Measurements from ENCODE around the gene CLINT1.
"Not testable (repeated sequence)": the region's sequence is repeated elsewhere in the genome, so short reads cannot be mapped to it uniquely, and the experiment has no call there.

The CLINT1 gene

DNA sequence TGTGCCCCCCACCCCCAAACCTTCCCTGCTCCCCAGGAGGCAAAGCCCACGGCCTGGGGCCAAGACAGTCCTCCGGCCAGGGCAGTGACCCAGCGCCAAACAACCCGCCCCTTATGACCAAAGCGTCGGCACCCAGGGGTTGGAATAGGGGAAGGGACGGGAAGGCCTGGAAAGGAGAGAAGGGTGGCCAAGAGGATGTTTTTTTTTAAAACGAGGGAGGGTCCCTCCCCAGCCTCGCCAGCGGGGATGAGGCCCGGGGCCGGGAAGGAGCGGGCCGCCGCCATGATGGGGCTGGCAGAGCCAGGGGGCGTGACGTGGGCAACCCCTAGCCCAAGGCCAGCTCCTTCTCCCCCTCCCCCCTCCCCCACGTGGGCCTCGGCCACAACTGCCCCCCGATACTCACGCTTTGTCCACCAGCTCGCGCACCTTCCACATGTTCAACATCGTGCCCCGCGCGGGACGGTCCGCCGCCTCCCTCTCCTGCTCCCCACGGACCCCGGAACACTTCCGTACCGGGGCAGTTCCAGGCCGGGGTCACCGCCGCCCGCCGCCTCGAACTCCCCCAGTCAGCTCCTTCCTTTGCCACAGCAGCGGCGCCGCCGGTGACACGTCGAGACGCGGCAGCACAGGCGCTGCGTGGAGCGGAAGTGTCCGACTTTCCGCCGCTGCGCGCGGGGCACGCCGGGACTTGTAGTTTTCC, at the start of gene CLINT1:
Gene CLINT1 (minus strand): TSS at position 619 of the 700 bp plus-strand sequence. CDS start 175 bp downstream, at position 444.
- FAIRE-seq (peak; percentile 93), DNase-seq (ENCODE audit: extremely low spot score, insufficient read length, low read depth) (peak; percentile 74)

GRCh38 chr5:157908459-157908858, 49.5 kb upstream of the CLINT1 start:
- DNase-seq (ENCODE audit: extremely low spot score, insufficient read length, low read depth) = no peak

GRCh38 chr5:157907479-157907878, 48.5 kb upstream of the CLINT1 start:
- FAIRE-seq (no peak), DNase-seq (ENCODE audit: extremely low spot score, insufficient read length, low read depth) (no peak)

More at GRCh38 chr5:157908459-157908858, 49.5 kb upstream of the CLINT1 start:
- FAIRE-seq = no peak

GRCh38 chr5:157903117-157903450, 44.1 kb upstream of the CLINT1 start:
- DNase-seq (ENCODE audit: extremely low spot score, insufficient read length, low read depth) (no peak), FAIRE-seq (no peak)

DNA sequence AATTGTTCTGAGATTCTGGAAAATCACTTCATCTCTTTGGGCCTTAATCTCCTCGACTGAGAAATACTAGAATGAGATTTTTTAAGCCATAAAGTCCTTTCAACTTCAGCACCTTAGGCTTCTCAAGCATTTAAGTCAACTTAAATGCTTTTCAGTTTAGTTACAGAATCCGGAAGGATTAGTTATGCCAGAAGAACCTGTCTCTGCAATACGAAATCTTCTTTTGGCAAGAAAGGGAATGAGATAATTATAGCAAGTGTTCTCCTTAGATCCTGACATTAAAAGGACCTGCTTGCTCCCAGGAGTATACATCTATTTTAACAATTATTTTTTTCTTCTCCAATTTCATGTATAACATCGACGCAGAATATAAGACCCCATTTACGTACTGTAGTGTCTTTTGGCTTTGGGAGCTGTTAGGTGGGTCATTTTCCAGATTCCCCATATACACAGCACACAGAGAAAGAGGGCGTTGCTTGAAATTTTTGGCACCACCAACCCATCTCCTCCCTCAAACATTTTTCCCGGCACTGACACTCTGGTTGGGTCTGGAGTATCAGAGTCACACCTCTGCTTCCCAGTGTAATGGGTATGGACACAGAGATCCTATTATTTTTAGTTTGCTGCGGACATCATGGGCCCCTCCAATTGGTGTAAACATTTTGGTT, 43.6 kb upstream of the CLINT1 start:
- no peak for FAIRE-seq
- no peak for DNase-seq (ENCODE audit: extremely low spot score, insufficient read length, low read depth)

DNA sequence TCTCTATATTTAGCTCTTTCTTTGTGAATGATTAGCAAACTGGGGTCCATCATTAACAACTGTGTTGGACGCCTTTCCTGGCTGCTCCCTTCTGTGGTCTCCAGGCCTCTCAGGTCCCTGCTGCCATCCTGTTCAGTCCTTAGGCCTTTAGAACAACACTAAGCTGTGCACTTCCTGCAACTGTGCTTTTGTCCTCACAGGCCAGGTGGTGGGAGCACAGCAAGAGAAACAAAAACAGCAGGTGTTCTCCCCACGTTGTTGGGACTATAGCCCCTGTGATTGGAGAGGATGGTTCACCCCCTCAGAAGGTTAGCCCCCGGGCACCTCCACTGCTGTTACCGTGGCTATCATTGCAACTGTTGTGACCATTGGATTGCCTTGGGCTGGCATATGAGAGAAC, 41.7 kb upstream of the CLINT1 start:
- DNase-seq (ENCODE audit: extremely low spot score, insufficient read length, low read depth) (no peak), FAIRE-seq (peak; percentile 67)

DNA sequence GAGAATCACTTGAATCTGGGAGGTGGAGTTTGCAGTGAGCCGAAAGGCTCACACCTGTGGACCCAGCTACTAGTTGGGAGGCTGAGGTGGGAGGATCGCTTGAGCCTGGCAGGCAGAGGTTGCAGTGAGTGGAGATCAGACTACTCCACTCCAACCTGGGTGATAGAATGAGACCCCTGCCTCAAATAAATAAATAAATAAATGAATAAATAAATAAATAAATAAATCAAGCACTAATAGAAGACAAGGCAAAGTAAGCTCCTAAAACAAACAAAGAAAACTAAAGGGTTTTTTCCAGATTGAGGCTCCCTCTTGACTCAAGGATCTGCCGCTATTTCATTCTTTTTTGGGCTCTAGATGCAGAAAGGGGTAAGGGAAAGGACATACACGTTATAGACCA, 34.7 kb upstream of the CLINT1 start:
- FAIRE-seq (no peak), DNase-seq (ENCODE audit: extremely low spot score, insufficient read length, low read depth) (no peak)

DNA sequence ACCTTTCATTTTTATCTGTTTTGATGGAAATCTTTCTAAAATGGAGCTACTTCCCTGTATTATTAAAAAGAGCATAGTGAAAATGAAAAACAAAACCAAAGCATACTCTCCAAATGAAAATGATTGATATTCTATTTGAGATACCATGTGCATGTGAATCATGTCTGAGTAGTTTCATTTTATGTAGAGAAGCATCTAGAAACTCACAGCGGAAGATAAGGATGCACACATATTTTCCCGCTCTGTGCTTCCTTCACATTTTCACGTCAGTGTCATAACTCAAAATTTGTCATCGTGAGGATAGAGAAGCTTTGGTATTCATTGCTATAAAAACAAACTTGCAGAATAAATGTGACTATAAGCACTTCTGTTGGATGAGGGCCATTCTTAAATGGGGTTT, 34.0 kb upstream of the CLINT1 start:
- DNase-seq (ENCODE audit: extremely low spot score, insufficient read length, low read depth) = no peak
- no peak for FAIRE-seq

DNA sequence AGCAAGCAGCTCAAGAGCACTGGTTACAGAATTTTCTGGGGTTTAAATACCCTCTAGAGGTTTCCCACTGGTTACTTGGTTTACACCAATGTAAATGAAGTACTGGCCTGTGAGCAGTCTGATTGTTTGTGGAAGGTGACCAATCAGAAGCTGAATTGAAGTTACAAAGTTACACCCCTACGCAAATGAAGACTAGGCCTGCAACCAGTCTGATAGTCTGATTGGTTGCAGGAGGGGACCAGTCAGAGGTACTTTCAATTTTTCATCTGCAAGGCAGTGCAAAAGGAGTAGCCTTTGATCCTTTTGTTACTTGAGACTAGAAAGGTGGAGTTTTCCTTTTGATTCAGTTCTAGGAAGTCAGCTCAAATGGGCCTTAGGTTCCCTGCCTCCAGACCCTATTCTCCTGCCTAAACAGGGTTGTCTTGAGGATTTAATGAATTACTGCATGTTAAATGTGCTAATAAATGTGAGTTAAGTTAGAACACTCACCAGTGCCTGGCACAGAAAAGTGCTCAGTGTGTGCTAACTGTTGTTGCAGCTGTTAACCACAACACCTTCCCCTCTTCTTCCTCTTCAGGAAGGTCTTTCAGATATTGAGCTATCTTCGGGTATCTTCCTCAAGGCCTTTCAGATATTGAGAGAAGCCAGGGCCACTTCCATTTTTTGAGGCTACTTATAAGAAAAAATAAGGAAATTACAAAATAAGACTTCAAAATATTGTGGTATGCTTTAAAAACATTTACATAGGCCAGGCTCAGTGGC, 32.1 kb upstream of the CLINT1 start:
- DNase-seq (ENCODE audit: extremely low spot score, insufficient read length, low read depth) = no peak
- FAIRE-seq = no peak

- DNase-seq (ENCODE audit: extremely low spot score, insufficient read length, low read depth) = no peak
- FAIRE-seq = peak; percentile 29
Observed at GRCh38 chr5:157888814-157889532, 30.0 kb upstream of the CLINT1 start.

- DNase-seq (ENCODE audit: extremely low spot score, insufficient read length, low read depth) = no peak
- FAIRE-seq = no peak
Observed at GRCh38 chr5:157886796-157887380, 27.9 kb upstream of the CLINT1 start.

GRCh38 chr5:157885051-157885450, 26.1 kb upstream of the CLINT1 start:
- DNase-seq (ENCODE audit: extremely low spot score, insufficient read length, low read depth); FAIRE-seq: not testable (repeated sequence)

GRCh38 chr5:157881498-157881897, 22.6 kb upstream of the CLINT1 start:
- not testable (repeated sequence) for FAIRE-seq; DNase-seq (ENCODE audit: extremely low spot score, insufficient read length, low read depth)

- FAIRE-seq (no peak), DNase-seq (ENCODE audit: extremely low spot score, insufficient read length, low read depth) (no peak)
Observed at GRCh38 chr5:157877821-157878220, 18.9 kb upstream of the CLINT1 start.

GRCh38 chr5:157874861-157875260, 15.9 kb upstream of the CLINT1 start:
- FAIRE-seq (no peak), DNase-seq (ENCODE audit: extremely low spot score, insufficient read length, low read depth) (no peak)

GRCh38 chr5:157870837-157871834, 12.2 kb upstream of the CLINT1 start:
- FAIRE-seq (no peak), DNase-seq (ENCODE audit: extremely low spot score, insufficient read length, low read depth) (no peak)

DNA sequence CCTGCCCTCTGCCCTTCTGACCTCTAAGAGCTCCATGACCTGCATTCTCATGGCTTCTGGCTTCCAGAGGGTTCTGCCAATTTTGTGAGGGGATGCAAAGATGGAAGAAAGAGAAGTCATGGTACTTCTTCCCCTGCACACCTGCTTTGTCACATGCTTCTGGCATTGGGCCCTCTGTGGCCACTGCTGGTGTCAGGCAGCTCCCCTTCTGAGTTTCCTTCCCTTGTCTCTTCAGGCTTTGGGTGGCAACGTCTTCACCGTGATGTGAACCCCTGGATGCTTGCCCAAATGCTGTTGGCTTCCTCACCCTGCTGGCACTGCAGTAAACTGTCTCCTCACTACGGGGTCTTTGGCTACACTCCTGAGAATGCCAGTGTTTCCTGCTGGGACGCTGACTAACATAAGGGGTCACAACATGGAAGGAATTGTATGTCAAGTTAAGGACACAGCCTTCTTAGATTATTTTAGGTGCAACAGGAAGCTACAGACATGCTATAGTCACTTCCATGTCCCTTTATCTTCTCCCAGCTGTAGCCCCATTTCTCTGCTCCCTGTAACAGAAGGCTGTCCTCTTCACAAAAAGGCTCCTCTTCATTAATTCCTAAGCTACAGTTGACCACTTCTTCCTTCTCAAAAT, 8.9 kb upstream of the CLINT1 start:
- FAIRE-seq (no peak), DNase-seq (ENCODE audit: extremely low spot score, insufficient read length, low read depth) (no peak)

GRCh38 chr5:157866536-157866935, 7.6 kb upstream of the CLINT1 start:
- FAIRE-seq = no peak
- no peak for DNase-seq (ENCODE audit: extremely low spot score, insufficient read length, low read depth)
